CD4-positive, CD25-positive, alpha-beta regulatory T cell (primary cell): Measurements from ENCODE around the gene RPTOR. TPM values are rescaled to one million over a fixed set of nuclear protein-coding genes. Genes with fewer than 3 reads are reported as not detected.

Source experiments
- ATAC-seq, 2 donors: fragments of 150-1000 bp; cut with Tn5 transposase; one replicate each; pipeline ENCODE4 v1.10.0; 2021; ENCODE audit warnings: low read depth in 2 of 2, moderate number of reproducible peaks in 2 of 2, moderate library complexity in 1 of 2
- DNase-seq, 3 donors: peaks; one replicate each; pipeline versions ENCODE4 v3.0.0 to v3.0.0-alpha.2; 2012 to 2022; ENCODE audit warnings: mixed read lengths in 1 of 3
- H3K27ac ChIP-seq: one replicate; pipeline ENCODE4 v1.7.0; 2013; ENCODE audit warnings: mild to moderate bottlenecking, low read length; ENCODE audit not compliant: insufficient read depth, poor library complexity, severe bottlenecking
- H3K27me3 ChIP-seq: one replicate; pipeline ENCODE4 v1.7.0; 2013; ENCODE audit warnings: low read length; ENCODE audit not compliant: control insufficient read depth, insufficient read depth
- H3K36me3 ChIP-seq: one replicate; pipeline ENCODE4 v1.7.0; 2013; ENCODE audit warnings: mild to moderate bottlenecking, low read length, moderate library complexity; ENCODE audit not compliant: control insufficient read depth, insufficient read depth
- H3K4me1 ChIP-seq: 2 replicates; pipeline ENCODE4 v1.7.0; 2013; ENCODE audit warnings: mild to moderate bottlenecking, low read length; ENCODE audit not compliant: insufficient read depth, control insufficient read depth, poor library complexity, severe bottlenecking
- H3K4me3 ChIP-seq: one replicate; pipeline ENCODE4 v1.7.0; 2013; ENCODE audit warnings: low read depth, mild to moderate bottlenecking, low read length, moderate library complexity
- H3K9me3 ChIP-seq, 2 experiments: 1 replicate in 1 of 2; 2 replicates in 1 of 2; pipeline ENCODE4 v1.7.0; 2013; ENCODE audit warnings: low read length in 2 of 2, mild to moderate bottlenecking in 1 of 2, moderate library complexity in 1 of 2; ENCODE audit not compliant: control insufficient read depth in 2 of 2
- H3K27ac Mint-ChIP-seq, 3 donors: one replicate each; pipeline ENCODE4 v1.8.0; 2020 to 2022; ENCODE audit warnings: mild to moderate bottlenecking in 3 of 3, mixed read lengths in 3 of 3, moderate library complexity in 2 of 3
- H3K27me3 Mint-ChIP-seq: one replicate; pipeline ENCODE4 v1.8.0; 2022; ENCODE audit warnings: mild to moderate bottlenecking, mixed read lengths
- H3K36me3 Mint-ChIP-seq: one replicate; pipeline ENCODE4 v1.8.0; 2020; ENCODE audit warnings: mixed read lengths
- H3K4me1 Mint-ChIP-seq, 4 donors: one replicate each; pipeline ENCODE4 v1.8.0; 2020 to 2022; ENCODE audit warnings: mixed read lengths in 4 of 4, mild to moderate bottlenecking in 1 of 4
- H3K4me3 Mint-ChIP-seq, 4 donors: one replicate each; pipeline ENCODE4 v1.8.0; 2020 to 2022; ENCODE audit warnings: mild to moderate bottlenecking in 4 of 4, mixed read lengths in 4 of 4, moderate library complexity in 3 of 4
- H3K9me3 Mint-ChIP-seq, 7 donors: one replicate each; pipeline ENCODE4 v1.8.0; 2020 to 2022; ENCODE audit warnings: mixed read lengths in 7 of 7, mild to moderate bottlenecking in 3 of 7, moderate library complexity in 2 of 7
- polyA plus RNA-seq, 4 donors: library from polyadenylated mRNA; unstranded; fragments of 300-500 nt; fragmentation: Illumina TruSeq; gene quantifications; one replicate each; pipeline ENCODE4 v1.2.3, GENCODE V29; 2021
- total RNA-seq: library from RNA; stranded (reverse); gene quantifications from one replicate; pipeline ENCODE4 v1.2.3, GENCODE V29; 2022

Gene RPTOR
- total and polyA plus RNA-seq, 5 donors from 2014 or later, result 4.7 to 70.1 (median 8.2) TPM

GRCh38 chr17:81009136-81009535 lies 464.5 kb downstream of the RPTOR start:
- Mint-ChIP-seq H3K27me3 (peaks cover 35% of the 10 kb centered on the region), H3K4me1 (peaks cover 0 to 11% (median 5%) of the 10 kb centered on the region in 4 donors), H3K9me3 (peaks cover 0 to 17% (median 7%) of the 10 kb centered on the region in 7 donors), H3K36me3 (peaks cover 6% of the 10 kb centered on the region), H3K4me3 (no peak overlapping the region), H3K27ac (no peak overlapping the region)
- no peak overlapping the region for H3K27ac ChIP-seq
- peaks cover 10% of the 10 kb centered on the region for H3K27me3 ChIP-seq
- ATAC-seq (no peak), DNase-seq (no peak)
- H3K4me3 ChIP-seq, result no peak overlapping the region
- H3K4me1 ChIP-seq, result peaks cover 8% of the 10 kb centered on the region
- H3K9me3 ChIP-seq, result peaks cover 4 to 12% of the 10 kb centered on the region in 2 experiments
- H3K36me3 ChIP-seq, result no peaks in the 10 kb centered on the region

- H3K4me3 ChIP-seq, result no peak overlapping the region
- H3K36me3 Mint-ChIP-seq, result peaks cover 10% of the 10 kb centered on the region
- no peak overlapping the region for H3K27ac ChIP-seq
- peak overlapping the region in 2 of 4 donors; percentile 38 to 48 for H3K4me3 Mint-ChIP-seq
- peaks cover 0 to 4% (median 3%) of the 10 kb centered on the region in 4 donors for H3K4me1 Mint-ChIP-seq
- H3K36me3 ChIP-seq, result no peaks in the 10 kb centered on the region
- H3K27me3 Mint-ChIP-seq, result peaks cover 23% of the 10 kb centered on the region
- peaks cover 5% of the 10 kb centered on the region for H3K27me3 ChIP-seq
- ATAC-seq, result no peak
- H3K9me3 Mint-ChIP-seq, result peaks cover 0 to 19% (median 7%) of the 10 kb centered on the region in 7 donors
- peaks cover 4 to 12% of the 10 kb centered on the region in 2 experiments for H3K9me3 ChIP-seq
- no peak for DNase-seq
- H3K27ac Mint-ChIP-seq, result no peak overlapping the region
- H3K4me1 ChIP-seq, result no peaks in the 10 kb centered on the region
These were observed 466.3 kb downstream of the RPTOR start for GRCh38 chr17:81010935-81011334.

GRCh38 chr17:81011951-81012350 lies 467.3 kb downstream of the RPTOR start:
- Mint-ChIP-seq H3K4me1 (peaks cover 4 to 7% (median 5%) of the 10 kb centered on the region in 4 donors), H3K4me3 (no peak overlapping the region), H3K36me3 (peaks cover 10% of the 10 kb centered on the region), H3K9me3 (peaks cover 0 to 22% (median 7%) of the 10 kb centered on the region in 7 donors), H3K27ac (no peak overlapping the region), H3K27me3 (peaks cover 13% of the 10 kb centered on the region)
- Histone ChIP-seq H3K27ac (no peak overlapping the region), H3K27me3 (no peaks in the 10 kb centered on the region), H3K4me1 (no peaks in the 10 kb centered on the region), H3K9me3 (peaks cover 8 to 12% of the 10 kb centered on the region in 2 experiments), H3K4me3 (no peak overlapping the region), H3K36me3 (no peaks in the 10 kb centered on the region)
- ATAC-seq (no peak), DNase-seq (no peak)

- Mint-ChIP-seq H3K4me1 (peaks cover 7 to 14% (median 10%) of the 10 kb centered on the region in 4 donors), H3K27ac (peak overlapping the region in 1 of 3 donors; percentile 43), H3K4me3 (no peak overlapping the region), H3K27me3 (peaks cover 6% of the 10 kb centered on the region), H3K36me3 (peaks cover 10% of the 10 kb centered on the region), H3K9me3 (peaks cover 0 to 22% (median 7%) of the 10 kb centered on the region in 7 donors)
- H3K27me3 ChIP-seq, result no peaks in the 10 kb centered on the region
- H3K4me1 ChIP-seq, result peaks cover 8% of the 10 kb centered on the region
- H3K27ac ChIP-seq, result no peak overlapping the region
- no peak overlapping the region for H3K4me3 ChIP-seq
- H3K9me3 ChIP-seq, result peaks cover 8 to 12% of the 10 kb centered on the region in 2 experiments
- ATAC-seq (no peak), DNase-seq (no peak)
- H3K36me3 ChIP-seq, result no peaks in the 10 kb centered on the region
These were observed 468.2 kb downstream of the RPTOR start for GRCh38 chr17:81012574-81013447.

GRCh38 chr17:81013642-81014041 lies 469.0 kb downstream of the RPTOR start:
- H3K27ac Mint-ChIP-seq, result peak overlapping the region in 1 of 3 donors; percentile 43

GRCh38 chr17:81015136-81015535 lies 470.5 kb downstream of the RPTOR start:
- no peak overlapping the region for H3K4me3 ChIP-seq
- H3K9me3 Mint-ChIP-seq, result peaks cover 0 to 20% (median 5%) of the 10 kb centered on the region in 7 donors
- no peaks in the 10 kb centered on the region for H3K27me3 ChIP-seq
- H3K4me1 Mint-ChIP-seq, result peaks cover 16 to 37% (median 24%) of the 10 kb centered on the region in 4 donors
- H3K4me3 Mint-ChIP-seq, result no peak overlapping the region
- peak overlapping the region in 1 of 3 donors; percentile 3 for H3K27ac Mint-ChIP-seq
- H3K27ac ChIP-seq, result no peak overlapping the region
- DNase-seq (no peak), ATAC-seq (no peak)
- peaks cover 8 to 12% of the 10 kb centered on the region in 2 experiments for H3K9me3 ChIP-seq
- peaks cover 22% of the 10 kb centered on the region for H3K4me1 ChIP-seq
- no peaks in the 10 kb centered on the region for H3K27me3 Mint-ChIP-seq
- H3K36me3 ChIP-seq, result no peaks in the 10 kb centered on the region
- peaks cover 10% of the 10 kb centered on the region for H3K36me3 Mint-ChIP-seq

More at GRCh38 chr17:81013642-81014041, 469.0 kb downstream of the RPTOR start:
- Mint-ChIP-seq H3K27me3 (peaks cover 6% of the 10 kb centered on the region), H3K36me3 (peaks cover 10% of the 10 kb centered on the region), H3K4me1 (peaks cover 14 to 23% (median 17%) of the 10 kb centered on the region in 4 donors), H3K9me3 (peaks cover 0 to 22% (median 7%) of the 10 kb centered on the region in 7 donors), H3K4me3 (no peak overlapping the region)
- peaks cover 16% of the 10 kb centered on the region for H3K4me1 ChIP-seq
- no peak for ATAC-seq
- no peak overlapping the region for H3K4me3 ChIP-seq
- DNase-seq, result no peak
- H3K9me3 ChIP-seq, result peaks cover 8 to 12% of the 10 kb centered on the region in 2 experiments
- no peaks in the 10 kb centered on the region for H3K27me3 ChIP-seq
- no peaks in the 10 kb centered on the region for H3K36me3 ChIP-seq
- H3K27ac ChIP-seq, result no peak overlapping the region
